HUDEP-2 (cell line): Measurements from ENCODE around the gene NGEF.

Experiments
- DNase-seq, 76 experiments: peaks; one replicate each; lab custom pipeline; 2025; ENCODE audit not compliant: unreplicated experiment in 76 of 76; lab: John Stamatoyannopoulos, UW

NGEF gene

DNA sequence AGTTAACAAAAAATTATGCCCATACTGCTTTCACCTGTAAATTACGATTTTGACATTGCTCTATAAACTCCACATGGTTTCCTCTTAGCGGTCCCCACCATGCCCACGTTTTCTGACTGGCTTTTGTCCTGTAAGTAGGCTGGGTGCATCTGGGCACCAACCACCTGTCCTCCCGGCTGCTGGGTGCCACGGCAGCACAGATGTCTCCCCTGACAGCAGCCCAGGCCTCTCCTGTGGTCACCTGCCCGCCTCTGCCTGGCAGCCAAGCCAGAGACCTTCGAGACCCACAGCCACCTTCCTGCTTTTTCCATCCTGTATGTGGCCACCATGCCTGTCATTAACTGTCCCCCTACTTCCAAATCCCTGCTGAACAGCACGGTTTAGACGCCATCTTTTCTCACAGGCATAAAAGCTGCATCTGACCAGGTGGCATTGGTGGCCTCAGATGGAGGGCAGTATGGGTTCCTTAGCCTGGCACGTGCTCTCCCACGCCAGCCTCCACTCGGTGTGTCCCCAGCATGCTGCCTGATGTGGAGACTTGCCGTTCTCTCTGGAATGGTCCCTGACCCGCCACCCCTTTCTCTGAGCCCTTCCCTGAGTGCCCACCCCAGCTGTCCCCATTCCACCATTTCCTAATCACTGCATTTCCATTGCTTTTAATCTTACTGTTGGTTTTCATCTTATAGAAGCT lies 124.1 kb downstream of the NGEF start:
- DNase-seq, result no peak

DNA sequence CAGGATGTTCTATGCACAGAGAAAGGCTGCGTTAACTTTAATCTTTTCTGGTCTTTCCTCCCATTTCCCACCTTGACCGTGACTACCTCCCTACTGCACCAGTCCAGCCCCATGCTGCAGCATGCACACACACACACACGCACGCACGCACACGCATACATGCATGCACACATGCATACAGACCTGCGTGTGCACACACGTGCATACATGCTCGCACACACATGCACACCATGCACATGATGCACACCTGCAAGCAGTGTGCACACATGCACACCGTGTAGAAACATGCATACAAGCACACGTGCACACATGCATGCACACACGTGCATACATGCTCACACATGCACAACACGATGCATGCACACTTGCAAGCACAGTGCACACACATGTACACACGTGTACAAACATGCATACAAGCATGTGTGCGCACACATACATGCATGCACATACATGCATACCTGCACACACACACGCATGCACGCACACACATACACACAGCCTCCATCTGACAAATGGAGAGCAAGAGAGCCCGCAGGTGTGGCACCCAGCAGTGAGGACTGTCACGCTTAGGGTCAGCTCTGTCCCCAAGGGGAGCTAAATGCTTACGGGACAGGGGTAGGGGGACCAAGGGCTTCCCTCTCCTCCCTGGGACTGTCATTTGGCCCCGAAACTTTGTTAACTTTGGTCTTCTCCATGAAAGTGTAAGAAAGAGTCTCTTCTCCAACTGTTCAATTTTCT lies 124.8 kb downstream of the NGEF start:
- no peak for DNase-seq

DNA sequence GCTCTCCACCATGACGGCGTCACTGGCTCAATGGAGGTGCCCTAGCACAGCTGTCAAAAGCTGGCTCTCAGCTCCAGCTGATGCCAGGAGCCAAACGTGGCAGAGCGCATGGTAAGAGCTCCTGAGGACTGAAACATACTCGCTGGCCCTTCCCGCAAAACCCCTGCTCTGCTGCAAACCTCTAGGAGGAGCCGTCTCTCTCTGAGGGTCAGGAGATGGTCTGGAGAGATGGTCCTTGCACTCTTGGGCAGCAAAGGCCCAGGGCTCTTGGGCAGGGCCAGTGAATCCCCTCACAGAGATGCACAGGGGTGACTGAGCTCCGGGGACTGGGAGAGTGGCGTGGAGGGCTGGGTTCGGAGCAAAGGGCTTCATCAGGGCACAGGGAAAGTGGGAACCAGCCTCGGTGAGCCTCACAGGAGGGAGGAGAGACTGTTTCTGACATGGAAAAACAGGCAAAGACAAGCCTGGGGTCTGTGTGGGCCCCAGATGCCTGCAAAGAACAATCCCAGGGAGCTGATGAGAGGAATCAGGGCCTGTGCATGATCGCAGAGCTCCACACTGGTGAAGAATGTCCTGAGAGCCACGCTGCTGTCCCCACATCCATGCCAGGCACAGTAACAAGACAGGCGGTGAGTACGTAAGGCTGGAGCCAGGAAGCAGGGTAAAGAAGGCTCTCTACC lies 125.7 kb downstream of the NGEF start:
- no peak for DNase-seq

DNA sequence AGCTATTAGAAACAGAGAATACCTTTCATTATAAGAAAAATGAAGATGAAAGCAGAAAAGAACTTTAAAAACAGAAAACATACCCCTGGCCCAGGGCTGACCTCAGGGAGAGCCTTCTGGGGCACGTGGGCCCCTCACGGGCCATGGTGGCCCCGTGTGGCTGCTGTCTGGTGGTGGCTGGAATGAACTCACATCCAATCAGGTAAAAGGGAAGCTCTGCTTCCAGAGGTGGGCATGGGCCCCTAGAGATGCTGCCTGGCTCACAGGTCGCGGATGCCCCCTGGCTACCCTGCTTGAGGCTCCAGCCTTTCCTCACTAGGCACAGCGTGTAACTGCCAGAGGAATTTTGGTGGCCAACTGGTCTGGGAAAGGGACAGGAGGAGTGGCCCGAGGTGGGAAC lies 126.4 kb downstream of the NGEF start:
- DNase-seq, result no peak

DNA sequence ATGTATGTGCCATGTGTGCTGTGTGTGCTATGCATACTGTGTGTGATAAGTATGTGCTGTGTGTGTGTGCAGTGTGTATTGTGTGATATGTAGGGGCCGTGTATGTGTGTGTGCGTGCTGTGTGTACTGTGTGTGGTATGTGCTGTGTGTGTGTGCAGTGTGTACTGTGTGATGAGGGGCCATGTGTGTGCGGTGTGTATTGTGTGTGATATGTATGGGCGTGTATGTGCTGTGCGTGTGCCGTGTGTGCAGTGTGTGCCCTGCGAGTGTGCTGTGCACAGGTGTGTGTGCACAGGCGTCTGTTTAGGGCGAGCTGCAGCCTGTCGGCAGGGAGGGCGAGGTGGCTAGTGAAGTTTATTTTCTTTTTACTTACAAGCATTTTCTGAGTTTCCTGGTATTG lies 126.9 kb downstream of the NGEF start:
- DNase-seq, result no peak

DNA sequence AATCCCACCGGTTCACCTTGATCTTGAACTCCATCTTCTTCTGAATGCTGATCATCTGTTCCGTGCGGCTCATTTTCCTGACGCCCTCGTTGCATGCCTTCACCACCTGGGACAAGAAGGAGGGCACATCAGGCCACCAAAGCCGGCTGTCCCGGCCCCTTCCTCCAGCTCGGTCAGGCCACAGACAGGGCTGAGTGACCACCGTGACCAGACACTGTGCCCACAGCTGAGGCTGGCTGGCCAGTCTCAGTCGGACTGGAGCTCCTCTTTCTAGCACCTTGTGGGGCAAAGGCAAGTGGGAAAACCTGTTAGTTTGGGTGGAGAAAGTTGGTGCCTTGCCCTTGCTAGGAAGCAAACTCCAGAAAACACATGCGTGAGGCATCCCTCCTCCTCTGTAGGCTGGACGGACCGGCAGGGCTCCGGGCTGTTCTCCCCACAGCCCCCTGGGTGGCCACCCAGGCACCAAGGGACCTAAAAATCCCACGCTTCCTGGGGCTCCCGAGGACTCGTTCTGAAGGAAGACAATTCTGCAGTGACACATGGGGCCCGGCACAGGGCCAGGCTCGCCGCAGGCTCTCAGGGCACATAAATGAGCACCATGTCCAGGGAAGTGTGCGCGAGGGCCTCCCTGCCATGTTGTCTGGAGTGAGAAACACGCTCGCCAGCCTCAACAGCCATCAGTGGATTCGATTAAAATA lies 127.6 kb downstream of the NGEF start:
- DNase-seq, result no peak

DNA sequence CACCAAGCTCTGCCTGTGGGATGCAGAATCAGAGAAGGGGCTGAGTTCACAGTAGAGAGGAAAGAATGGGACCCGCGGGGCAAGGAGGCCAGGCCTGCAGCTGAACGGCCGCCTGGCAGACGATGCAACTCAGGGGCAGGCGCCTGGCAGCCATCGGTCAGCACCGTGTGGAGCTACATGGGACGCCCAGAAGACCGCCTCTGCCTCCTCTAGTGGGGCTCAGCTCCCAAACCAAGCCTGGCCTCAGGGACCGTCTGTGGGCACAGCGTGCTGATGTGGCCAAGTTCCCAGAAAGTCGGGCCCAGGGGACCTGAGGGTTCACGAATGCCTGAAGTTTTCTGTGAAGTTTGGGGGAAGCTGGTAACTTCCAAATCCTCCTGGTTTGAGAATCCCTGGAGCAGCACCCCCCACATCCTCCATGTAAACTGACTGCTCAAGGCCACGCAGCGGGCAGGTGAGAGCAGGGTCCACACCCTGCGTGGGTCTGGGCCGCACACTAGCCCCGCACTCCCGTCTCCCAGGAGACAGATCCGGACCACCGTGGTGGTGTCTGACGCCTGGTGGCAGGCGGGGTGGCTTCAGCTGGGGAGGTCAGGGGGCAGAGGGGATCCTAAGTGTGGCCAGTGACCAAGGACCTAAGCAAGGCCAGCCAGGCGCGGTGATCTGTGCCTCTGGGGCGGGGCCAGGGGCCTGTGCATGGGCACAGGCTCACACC lies 128.3 kb downstream of the NGEF start:
- no peak for DNase-seq

DNA sequence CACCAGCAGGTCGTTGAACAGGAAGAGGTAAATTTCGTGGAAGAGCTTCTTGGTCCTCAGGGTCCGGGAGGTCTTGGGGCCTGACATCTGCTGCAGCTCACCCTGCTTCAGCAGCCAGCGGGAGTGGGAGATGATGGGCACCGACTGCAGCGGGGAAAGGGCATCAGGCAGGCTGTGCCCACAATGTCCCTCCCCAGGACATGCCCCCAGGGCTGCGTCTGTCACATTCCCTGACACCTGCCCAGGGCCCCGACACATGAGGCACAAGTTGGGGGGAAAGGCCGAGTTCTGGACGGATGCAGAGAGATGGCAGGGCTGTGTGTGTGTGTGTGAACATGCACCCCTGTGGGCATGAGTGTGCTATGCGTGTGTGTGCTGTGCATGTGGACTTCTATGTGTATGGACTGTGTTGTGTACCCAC lies 129.0 kb downstream of the NGEF start:
- no peak for DNase-seq

DNA sequence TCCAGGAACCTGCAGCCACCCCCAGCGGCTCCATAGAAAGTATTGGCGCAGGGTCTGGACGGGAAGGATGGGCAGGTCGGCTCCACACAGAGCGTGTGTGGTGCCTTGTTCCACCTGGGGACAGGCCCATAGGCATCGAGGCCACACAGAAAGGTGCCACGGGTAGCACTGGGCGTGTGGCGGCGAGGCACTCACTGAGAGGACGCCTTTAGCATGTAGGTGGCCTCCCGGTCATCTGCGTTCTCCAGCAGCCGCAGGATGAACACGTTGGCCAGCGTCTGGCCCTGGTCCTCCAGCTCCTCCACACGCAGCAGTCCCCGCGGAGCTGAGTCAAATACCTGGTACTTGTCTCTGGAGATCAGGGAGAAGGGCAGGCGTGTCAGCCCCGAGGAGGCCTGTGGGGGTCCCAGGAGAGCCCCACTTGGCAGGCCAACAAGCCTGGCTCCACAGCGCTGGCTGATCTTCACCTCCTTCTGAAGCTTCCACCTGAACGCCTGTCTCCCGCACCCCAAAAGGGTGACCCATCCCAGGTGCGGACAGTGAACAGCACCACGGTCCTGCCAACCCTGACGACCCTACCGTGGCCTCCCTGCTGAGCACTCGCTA lies 129.8 kb downstream of the NGEF start:
- DNase-seq, result no peak

DNA sequence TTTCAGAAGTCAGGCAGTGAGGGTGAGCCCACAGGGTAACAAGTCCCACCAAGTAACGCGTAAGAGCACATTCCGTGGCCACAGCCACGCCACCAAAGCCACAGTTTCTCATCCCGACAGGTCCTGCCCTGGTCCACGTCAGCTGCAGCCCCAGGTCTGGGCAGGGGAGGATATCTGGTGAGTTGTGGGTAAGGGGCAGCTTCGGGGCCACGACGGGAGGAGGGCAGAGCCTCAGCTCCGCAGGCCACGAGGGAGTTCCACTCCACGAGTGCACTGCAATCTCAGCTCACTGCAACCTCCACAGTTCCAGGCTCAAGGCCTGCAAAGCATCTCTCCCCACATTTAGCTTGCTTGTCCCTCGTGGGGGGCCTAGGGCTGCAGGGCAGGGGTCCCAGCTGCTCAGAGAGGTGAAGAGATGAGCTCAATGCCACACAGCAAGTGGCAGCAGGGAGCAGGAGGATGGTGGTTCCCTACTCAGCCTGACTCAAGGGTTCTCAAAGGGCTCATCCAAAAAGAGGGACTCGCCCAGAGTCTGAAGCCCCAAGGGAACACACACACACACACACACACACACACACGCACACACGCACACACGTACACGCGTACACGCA lies 130.4 kb downstream of the NGEF start:
- DNase-seq, result no peak

DNA sequence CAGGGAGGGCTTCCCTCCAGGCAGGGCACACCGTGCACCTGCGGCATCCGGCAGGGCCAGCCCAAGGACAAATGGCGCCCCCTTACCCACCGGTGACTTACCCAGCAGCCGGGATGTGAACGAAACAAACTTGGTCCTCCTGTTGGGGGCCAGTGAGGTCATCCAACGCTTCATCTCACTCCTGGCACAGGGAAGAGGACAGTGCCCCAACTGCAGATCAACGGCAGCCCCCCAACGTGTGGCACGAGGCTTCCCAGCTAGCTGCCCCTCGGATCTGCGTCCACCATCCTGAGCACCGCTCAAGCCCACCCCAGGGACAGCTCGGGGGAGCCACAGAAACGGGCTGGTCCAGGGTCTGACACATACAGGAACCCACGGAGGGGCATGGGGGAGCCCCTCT lies 131.0 kb downstream of the NGEF start:
- no peak for DNase-seq

DNA sequence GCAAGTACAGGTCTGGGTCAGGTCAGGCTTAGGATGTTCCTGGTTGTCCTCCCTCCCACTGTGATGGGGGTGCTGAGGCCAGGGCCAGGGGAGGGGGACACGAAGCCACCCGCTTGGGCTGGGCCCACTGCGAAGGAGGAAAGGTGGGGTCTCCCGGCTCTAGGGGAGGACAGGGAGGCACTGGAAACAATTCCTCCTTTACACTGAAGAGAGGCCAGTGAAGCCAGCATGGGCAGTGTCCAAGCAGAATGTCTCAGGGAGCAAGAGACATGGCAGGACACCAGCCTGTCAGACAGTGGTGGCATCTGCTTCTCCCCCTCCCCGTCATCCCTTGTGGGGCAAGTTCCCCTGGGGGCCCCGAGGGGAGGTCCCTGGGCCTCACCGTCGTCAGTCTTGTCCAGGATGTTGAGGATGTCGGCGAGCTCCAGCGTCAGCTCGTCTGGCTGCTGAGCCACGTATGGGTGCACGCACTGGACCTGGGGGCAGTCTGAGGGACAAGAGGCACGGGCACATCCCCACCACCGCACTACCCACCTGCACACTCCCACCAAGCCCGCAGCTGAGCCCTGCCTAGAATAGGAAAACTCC lies 132.2 kb downstream of the NGEF start:
- no peak for DNase-seq

DNA sequence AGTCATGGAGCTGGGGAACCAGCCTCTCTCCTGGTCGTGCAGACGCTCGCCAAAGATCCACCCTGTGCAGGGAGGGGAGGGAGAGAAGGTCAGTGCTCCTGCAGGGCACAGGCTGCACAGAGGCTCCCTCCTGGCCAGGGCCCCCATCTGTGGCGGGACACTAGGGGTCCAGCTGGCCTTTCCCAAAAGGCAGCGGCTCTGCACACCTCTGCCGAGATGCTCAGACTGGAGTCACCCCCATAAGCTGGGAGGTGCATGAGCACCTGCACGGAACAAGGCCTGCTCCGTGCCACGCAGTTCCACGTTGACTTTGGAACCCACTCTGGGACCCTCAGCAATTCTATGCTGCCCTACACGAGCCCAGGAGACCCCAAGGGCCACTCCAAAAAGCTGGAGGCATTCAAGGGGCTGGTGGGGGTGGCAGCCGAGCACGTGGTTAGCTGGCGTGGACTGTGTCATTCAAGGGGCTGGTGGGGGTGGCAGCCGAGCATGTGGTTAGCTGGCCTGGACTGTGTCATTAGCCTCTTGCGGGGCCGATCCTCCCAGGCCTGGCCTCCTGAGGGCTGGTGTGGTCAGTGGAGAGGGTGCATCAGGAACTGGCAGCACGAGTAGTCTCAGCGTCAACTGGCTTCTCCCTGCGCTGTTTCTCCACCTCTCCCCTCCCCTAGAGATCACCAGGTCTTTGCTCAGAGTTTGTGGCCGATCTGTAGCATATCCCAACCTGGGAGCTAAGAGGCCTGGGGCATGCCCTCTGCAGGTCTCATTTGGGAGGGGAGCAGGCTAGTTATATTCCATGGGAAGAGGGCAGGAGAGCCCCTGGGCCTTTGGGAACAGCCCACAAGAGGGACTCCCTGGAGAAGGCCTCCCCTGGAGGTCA lies 133.2 kb downstream of the NGEF start:
- DNase-seq, result no peak

DNA sequence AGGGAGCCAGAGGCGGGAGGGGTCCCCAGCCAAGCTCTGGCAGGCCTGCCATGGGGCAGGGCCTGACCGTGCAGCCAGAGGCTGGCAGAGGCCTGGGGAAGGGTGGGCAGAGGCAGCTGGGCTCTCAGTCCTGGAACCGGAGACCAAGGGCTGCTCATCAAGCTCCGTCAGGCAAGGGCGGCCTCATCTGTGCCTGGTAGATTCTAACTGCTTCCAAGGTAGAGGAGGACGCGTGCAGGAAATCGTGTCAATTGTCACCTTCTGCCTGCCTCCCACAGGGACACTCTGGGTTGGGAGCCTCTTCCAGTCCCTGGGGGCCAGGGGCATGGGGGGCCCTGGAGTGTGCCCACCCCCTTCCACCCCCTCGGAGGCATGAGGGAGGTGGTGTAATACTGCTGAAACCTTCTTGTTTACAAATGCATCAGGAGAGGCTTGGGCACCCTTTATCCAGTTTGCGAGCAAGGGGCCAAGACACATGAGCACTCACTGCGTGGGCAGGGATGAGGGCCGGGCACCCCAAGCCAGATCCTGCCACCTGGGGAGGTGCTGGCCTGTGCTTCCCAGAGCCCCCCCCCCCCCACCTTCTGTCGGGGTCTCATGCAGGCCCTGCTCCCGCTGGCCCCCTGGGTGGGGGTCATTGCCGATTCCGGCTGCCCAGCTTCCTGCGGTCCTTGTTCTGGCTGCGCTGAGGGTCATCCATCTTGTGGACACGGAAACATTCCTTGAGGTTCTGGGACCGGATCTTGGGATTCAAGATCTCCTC lies 134.0 kb downstream of the NGEF start:
- DNase-seq, result no peak

DNA sequence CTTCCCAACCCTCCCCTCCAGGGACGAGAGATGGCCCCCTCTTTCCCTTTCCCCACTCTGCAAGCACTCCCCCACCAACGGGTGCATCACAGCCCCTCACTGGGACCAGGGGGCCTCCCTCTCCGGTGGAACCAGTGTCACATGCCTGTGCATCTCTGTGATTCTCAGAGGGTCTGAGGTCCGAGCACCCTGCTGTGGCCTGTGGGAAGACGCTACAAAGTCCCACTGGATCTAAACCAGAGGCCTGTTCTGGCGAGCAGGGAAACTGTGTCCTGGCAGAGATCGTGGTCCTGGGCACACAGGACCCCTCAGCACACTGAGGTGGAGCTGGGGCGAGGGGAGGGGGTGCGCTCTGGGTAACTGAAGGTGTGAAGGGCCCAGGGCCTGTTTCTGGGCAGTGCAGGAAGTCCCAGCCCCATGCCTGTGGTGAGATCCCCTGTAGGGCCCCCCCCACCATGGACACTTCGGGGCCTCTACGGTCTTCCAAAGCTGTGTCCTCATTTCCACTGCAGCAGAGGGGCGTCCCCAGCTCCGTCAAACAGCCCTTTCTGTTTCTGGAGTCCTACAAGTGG lies 135.0 kb downstream of the NGEF start:
- no peak for DNase-seq

DNA sequence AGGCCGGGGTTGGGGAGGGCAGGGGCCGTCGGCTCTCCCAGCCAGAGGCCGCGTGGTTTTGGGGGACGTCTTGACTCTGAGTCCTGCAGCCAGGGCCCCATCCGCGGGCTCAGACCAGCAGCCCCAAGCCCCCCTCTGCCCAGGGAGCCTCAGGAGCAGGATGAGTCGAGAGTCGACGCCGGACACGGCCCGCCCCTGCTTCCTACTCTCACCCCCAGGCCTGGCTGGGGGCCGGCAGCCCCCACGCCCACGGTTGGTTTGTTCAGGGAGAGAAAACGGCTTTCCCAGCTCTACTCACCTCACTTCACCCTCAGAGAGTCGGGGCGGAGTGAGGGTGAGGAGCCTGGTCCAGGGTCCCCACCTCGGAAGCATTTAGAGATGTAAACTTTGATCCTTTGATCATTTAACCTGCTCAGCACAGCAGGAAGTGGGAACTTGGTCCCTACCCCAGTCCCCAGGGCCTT lies 136.0 kb downstream of the NGEF start:
- no peak for DNase-seq
